22Rv1 (cell line): ENCODE results near the gene CCR5.

Source experiments
- CTCF ChIP-seq: fragments of 450-650 bp; IDR thresholded peaks from 2 replicates; pipeline ENCODE4 v1.5.1; 2017; ENCODE audit warnings: mild to moderate bottlenecking
- ZFX ChIP-seq: fragments of 450-650 bp; IDR thresholded peaks from 2 replicates; pipeline ENCODE4 v1.6.1; 2017; ENCODE audit warnings: antibody characterized with exemption, borderline replicate concordance

- TF ChIP-seq CTCF = no peak
- no peak for TF ChIP-seq ZFX
Measured at GRCh38 chr3:46369675-46370132, 1.0 kb upstream of the CCR5 start.
